WTC11 (cell line): Measurements from ENCODE around the gene OPN4. TPM values are rescaled to one million over a fixed set of nuclear protein-coding genes. Genes with fewer than 3 reads are reported as not detected.

Experiments used
- ATAC-seq: fragments of 200-7000 bp; cut with Tn5 transposase; 2 replicates; pipeline ENCODE4 v1.10.0; 2021; ENCODE audit warnings: mild to moderate bottlenecking, moderate library complexity
- CTCF ChIA-PET: fragments of 300-600 bp; sonication (Branson Sonifier 250); formaldehyde crosslinking; loops from one replicate; lab custom pipeline; 2021; ENCODE audit warnings: antibody characterized with exemption; lab: Charles Lee
- POLR2A ChIA-PET: fragments of 350-600 bp; sonication (Branson Sonifier 250); formaldehyde crosslinking; loops from one replicate; lab custom pipeline; 2021; ENCODE audit warnings: antibody characterized with exemption; lab: Charles Lee
- DNase-seq: peaks from one replicate; pipeline ENCODE4 v3.0.0; 2021; ENCODE audit warnings: low spot score
- H3K27ac Mint-ChIP-seq: 2 replicates; pipeline ENCODE4 v1.8.0; 2021; ENCODE audit warnings: mixed read lengths
- H3K27me3 Mint-ChIP-seq: 2 replicates; pipeline ENCODE4 v1.8.0; 2021; ENCODE audit warnings: low read depth, mild to moderate bottlenecking, moderate library complexity, mixed read lengths
- H3K36me3 Mint-ChIP-seq: 2 replicates; pipeline ENCODE4 v1.8.0; 2021; ENCODE audit warnings: mixed read lengths
- H3K4me1 Mint-ChIP-seq: 2 replicates; pipeline ENCODE4 v1.8.0; 2022; ENCODE audit warnings: mixed read lengths
- H3K4me3 Mint-ChIP-seq: 2 replicates; pipeline ENCODE4 v1.8.0; 2021; ENCODE audit warnings: mild to moderate bottlenecking, moderate library complexity, mixed read lengths
- H3K9me3 Mint-ChIP-seq: 2 replicates; pipeline ENCODE4 v1.8.0; 2021; ENCODE audit warnings: mixed read lengths
- ARID4B ChIP-seq: sonication (generic); formaldehyde crosslinking; IDR thresholded peaks from 2 replicates; pipeline ENCODE4 v1.8.0; 2023; ENCODE audit warnings: missing genetic modification reagents, mild to moderate bottlenecking, borderline replicate concordance
- CREB1 ChIP-seq: sonication (generic); formaldehyde crosslinking; IDR thresholded peaks from 2 replicates; pipeline ENCODE4 v1.8.0; 2023; ENCODE audit warnings: mild to moderate bottlenecking, missing genetic modification reagents
- GRHL2 ChIP-seq: fragments of 250-450 bp; sonication (Bioruptor Pico); IDR thresholded peaks from 2 replicates; pipeline ENCODE4 v1.8.0; 2022; ENCODE audit warnings: mild to moderate bottlenecking, moderate library complexity; ENCODE audit not compliant: insufficient replicate concordance, severe bottlenecking
- KAT7 ChIP-seq: sonication (generic); formaldehyde crosslinking; IDR thresholded peaks from 2 replicates; pipeline ENCODE4 v1.8.1; 2023; ENCODE audit warnings: missing genetic modification reagents, mild to moderate bottlenecking, borderline replicate concordance
- NR1H2 ChIP-seq: sonication (generic); formaldehyde crosslinking; IDR thresholded peaks from 2 replicates; pipeline ENCODE4 v1.9.0; 2021; ENCODE audit warnings: mild to moderate bottlenecking, moderate library complexity, missing genetic modification reagents
- RORB ChIP-seq: fragments of 250-450 bp; sonication (Bioruptor Pico); IDR thresholded peaks from 2 replicates; pipeline ENCODE4 v1.9.0; 2021; ENCODE audit warnings: mild to moderate bottlenecking
- SMAD3 ChIP-seq: sonication (generic); formaldehyde crosslinking; IDR thresholded peaks from 2 replicates; pipeline ENCODE4 v1.8.0; 2022; ENCODE audit warnings: missing genetic modification reagents, mild to moderate bottlenecking, borderline replicate concordance
- ZNF263 ChIP-seq: sonication (generic); formaldehyde crosslinking; IDR thresholded peaks from 2 replicates; pipeline ENCODE4 v1.8.1; 2022; ENCODE audit warnings: low read depth, mild to moderate bottlenecking, moderate library complexity, missing genetic modification reagents
- ZNF317 ChIP-seq: sonication (generic); formaldehyde crosslinking; IDR thresholded peaks from 2 replicates; pipeline ENCODE4 v1.8.1; 2023; ENCODE audit warnings: low read depth, mild to moderate bottlenecking, moderate library complexity, missing genetic modification reagents, borderline replicate concordance
- ZNF396 ChIP-seq: fragments of 250-450 bp; sonication (Bioruptor Pico); IDR thresholded peaks from 2 replicates; pipeline ENCODE4 v1.8.0; 2021; ENCODE audit warnings: mild to moderate bottlenecking, moderate library complexity, borderline replicate concordance
- total RNA-seq: library from RNA; stranded (reverse); gene quantifications from 3 replicates; pipeline ENCODE4 v1.2.3, GENCODE V29; 2021
- TF ChIP-seq, protein P1 (sequence below): sonication (generic); formaldehyde crosslinking; conservative IDR thresholded peaks from 2 replicates; pipeline ENCODE4 v1.8.1; 2022; ENCODE audit warnings: mild to moderate bottlenecking, missing genetic modification reagents
- TF ChIP-seq, protein P2 (sequence below): sonication (generic); formaldehyde crosslinking; IDR thresholded peaks from 2 replicates; pipeline ENCODE4 v1.8.1; 2023; ENCODE audit warnings: mild to moderate bottlenecking, missing genetic modification reagents, moderate library complexity
- TF ChIP-seq, protein P3 (sequence below): sonication (generic); formaldehyde crosslinking; IDR thresholded peaks from 2 replicates; pipeline ENCODE4 v1.8.1; 2023; ENCODE audit warnings: mild to moderate bottlenecking, missing genetic modification reagents, moderate library complexity
- TF ChIP-seq, protein P4 (sequence below): sonication (generic); formaldehyde crosslinking; IDR thresholded peaks from 2 replicates; pipeline ENCODE4 v1.8.1; 2023; ENCODE audit warnings: mild to moderate bottlenecking, missing genetic modification reagents

The OPN4 gene
- total RNA-seq, 1 experiment from 2014 or later, result not detected

DNA sequence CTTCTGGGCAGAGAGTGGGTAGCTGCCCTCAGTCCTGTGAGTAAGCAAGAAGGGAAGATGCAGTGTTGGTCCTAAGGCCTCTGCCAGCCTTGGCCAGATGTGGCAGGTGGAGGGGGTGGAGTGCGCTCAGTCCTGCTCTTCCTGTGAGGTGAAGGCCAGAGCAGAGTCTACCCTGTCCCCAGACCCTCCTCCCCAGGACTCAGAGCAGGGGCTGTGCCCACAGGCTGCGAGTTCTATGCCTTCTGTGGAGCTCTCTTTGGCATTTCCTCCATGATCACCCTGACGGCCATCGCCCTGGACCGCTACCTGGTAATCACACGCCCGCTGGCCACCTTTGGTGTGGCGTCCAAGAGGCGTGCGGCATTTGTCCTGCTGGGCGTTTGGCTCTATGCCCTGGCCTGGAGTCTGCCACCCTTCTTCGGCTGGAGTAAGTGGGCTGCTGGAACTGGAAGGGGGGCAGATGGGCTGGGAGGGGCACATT, 4.0 kb downstream of the OPN4 start:
- Mint-ChIP-seq H3K27ac (no peak overlapping the region), H3K27me3 (no peaks in the 10 kb centered on the region), H3K4me3 (no peak overlapping the region), H3K4me1 (no peaks in the 10 kb centered on the region), H3K9me3 (no peaks in the 10 kb centered on the region), H3K36me3 (no peaks in the 10 kb centered on the region)
- no peak for ATAC-seq
- POLR2A ChIA-PET, result interaction anchor here (0.5 kb wide), 1 partner anchor 263 kb away, joined by 3 read pairs; no protein-coding TSS in a partner anchor
- TF ChIP-seq ARID4B (CRISPR knock-in tag), result no peak
- CTCF ChIA-PET, result no interaction called here
- no peak for DNase-seq

DNA sequence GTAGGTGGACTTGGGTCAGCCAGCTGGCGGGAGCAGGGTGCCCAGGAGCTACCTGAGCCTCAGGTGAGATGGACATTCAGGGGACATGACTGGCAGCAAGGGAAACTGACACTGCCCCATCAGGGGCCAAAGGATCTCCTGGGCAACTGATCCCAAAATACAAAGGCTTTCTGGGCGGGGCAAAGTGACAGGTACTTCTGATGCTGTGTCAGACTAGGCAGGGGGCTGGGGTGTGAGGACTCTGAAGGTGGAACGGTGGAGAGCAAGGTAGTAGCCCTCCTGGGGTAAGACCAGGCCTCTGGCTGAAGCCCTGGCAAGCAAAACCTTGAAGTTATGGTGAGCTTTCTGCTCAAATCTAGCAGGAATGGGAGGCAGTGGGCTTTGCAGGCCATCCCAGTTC, 4.4 kb downstream of the OPN4 start:
- no peak for ATAC-seq
- no peaks in the 10 kb centered on the region for H3K9me3 Mint-ChIP-seq
- TF ChIP-seq KAT7 (CRISPR knock-in tag), result no peak
- TF ChIP-seq, protein P1, sequence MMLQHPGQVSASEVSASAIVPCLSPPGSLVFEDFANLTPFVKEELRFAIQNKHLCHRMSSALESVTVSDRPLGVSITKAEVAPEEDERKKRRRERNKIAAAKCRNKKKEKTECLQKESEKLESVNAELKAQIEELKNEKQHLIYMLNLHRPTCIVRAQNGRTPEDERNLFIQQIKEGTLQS (CRISPR knock-in tag), result no peak
- H3K36me3 Mint-ChIP-seq, result no peaks in the 10 kb centered on the region
- POLR2A ChIA-PET, result interaction anchor here (0.5 kb wide), 1 partner anchor 264 kb away, joined by 3 read pairs; no protein-coding TSS in a partner anchor
- H3K4me1 Mint-ChIP-seq, result no peaks in the 10 kb centered on the region
- no peak overlapping the region for H3K4me3 Mint-ChIP-seq
- CTCF ChIA-PET, result no interaction called here
- no peaks in the 10 kb centered on the region for H3K27me3 Mint-ChIP-seq
- DNase-seq, result no peak
- H3K27ac Mint-ChIP-seq, result no peak overlapping the region

GRCh38 chr10:86659161-86659691, 4.9 kb downstream of the OPN4 start:
- CTCF ChIA-PET, result no interaction called here
- Mint-ChIP-seq H3K9me3 (no peaks in the 10 kb centered on the region), H3K27me3 (no peaks in the 10 kb centered on the region)

DNA sequence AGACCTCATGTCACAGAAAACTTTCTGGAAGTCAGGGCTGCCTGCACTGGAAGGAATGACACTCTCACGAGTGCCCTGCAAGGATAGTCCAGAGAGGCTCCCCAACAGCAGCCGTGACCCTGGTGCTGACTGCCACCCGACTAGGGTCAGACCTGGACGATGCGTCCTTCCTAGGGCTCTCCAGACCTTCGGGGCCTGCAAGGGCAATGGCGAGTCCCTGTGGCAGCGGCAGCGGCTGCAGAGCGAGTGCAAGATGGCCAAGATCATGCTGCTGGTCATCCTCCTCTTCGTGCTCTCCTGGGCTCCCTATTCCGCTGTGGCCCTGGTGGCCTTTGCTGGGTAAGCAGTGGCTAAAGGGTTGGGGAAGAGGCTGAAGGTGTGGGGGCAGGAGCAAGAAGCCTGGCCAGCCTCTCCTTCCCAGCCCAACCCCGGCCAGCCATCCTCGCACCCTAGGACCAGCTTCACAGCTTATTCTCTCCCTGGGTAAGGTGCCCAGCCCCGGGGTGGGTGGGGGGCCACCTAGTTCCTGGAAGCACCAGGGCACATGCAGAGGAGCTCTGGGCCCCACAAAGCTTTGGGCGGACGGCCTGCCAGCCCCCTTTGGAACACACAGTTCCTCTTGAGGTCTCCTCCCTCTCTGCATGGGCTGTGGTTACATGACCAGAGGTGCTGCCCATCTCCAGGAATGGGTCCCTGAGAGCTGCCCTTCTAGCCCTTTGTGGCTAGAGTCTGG, 5.5 kb downstream of the OPN4 start:
- ChIA-PET POLR2A (no interaction called here), CTCF (no interaction called here)
- DNase-seq (peak; percentile 7), ATAC-seq (no peak)
- no peaks in the 10 kb centered on the region for H3K9me3 Mint-ChIP-seq
- no peak for TF ChIP-seq GRHL2
- TF ChIP-seq NR1H2, result no peak
- TF ChIP-seq, protein P2, sequence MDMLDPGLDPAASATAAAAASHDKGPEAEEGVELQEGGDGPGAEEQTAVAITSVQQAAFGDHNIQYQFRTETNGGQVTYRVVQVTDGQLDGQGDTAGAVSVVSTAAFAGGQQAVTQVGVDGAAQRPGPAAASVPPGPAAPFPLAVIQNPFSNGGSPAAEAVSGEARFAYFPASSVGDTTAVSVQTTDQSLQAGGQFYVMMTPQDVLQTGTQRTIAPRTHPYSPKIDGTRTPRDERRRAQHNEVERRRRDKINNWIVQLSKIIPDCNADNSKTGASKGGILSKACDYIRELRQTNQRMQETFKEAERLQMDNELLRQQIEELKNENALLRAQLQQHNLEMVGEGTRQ, result no peak
- TF ChIP-seq ZNF263, result no peak
- TF ChIP-seq, protein P3, sequence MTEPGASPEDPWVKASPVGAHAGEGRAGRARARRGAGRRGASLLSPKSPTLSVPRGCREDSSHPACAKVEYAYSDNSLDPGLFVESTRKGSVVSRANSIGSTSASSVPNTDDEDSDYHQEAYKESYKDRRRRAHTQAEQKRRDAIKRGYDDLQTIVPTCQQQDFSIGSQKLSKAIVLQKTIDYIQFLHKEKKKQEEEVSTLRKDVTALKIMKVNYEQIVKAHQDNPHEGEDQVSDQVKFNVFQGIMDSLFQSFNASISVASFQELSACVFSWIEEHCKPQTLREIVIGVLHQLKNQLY (CRISPR knock-in tag), result no peak
- TF ChIP-seq ZNF317 (CRISPR knock-in tag), result no peak
- no peak for TF ChIP-seq RORB (CRISPR knock-in tag)
- TF ChIP-seq SMAD3 (CRISPR knock-in tag), result no peak
- TF ChIP-seq, protein P4, sequence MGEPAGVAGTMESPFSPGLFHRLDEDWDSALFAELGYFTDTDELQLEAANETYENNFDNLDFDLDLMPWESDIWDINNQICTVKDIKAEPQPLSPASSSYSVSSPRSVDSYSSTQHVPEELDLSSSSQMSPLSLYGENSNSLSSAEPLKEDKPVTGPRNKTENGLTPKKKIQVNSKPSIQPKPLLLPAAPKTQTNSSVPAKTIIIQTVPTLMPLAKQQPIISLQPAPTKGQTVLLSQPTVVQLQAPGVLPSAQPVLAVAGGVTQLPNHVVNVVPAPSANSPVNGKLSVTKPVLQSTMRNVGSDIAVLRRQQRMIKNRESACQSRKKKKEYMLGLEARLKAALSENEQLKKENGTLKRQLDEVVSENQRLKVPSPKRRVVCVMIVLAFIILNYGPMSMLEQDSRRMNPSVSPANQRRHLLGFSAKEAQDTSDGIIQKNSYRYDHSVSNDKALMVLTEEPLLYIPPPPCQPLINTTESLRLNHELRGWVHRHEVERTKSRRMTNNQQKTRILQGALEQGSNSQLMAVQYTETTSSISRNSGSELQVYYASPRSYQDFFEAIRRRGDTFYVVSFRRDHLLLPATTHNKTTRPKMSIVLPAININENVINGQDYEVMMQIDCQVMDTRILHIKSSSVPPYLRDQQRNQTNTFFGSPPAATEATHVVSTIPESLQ (CRISPR knock-in tag), result no peak
- no peaks in the 10 kb centered on the region for H3K36me3 Mint-ChIP-seq
- no peak overlapping the region for H3K4me3 Mint-ChIP-seq
- H3K27ac Mint-ChIP-seq, result no peak overlapping the region
- no peaks in the 10 kb centered on the region for H3K27me3 Mint-ChIP-seq
- H3K4me1 Mint-ChIP-seq, result no peaks in the 10 kb centered on the region; the same call in 1 of the 2 replicates

More at GRCh38 chr10:86659161-86659691, 4.9 kb downstream of the OPN4 start:
- POLR2A ChIA-PET, result no interaction called here
- Mint-ChIP-seq H3K4me1 (no peaks in the 10 kb centered on the region), H3K4me3 (no peak overlapping the region), H3K36me3 (no peaks in the 10 kb centered on the region), H3K27ac (no peak overlapping the region)
- DNase-seq (peak; percentile 7), ATAC-seq (no peak)
- TF ChIP-seq ZNF396 (CRISPR knock-in tag) (no peak), CREB1 (no peak)
